SW480 (cell line): ENCODE measurements around the gene TMEM63C.

Experiments
- DNase-seq: peaks from one replicate; pipeline ENCODE4 v3.0.0-alpha.2; 2016; ENCODE audit warnings: low spot score

The TMEM63C gene

DNA sequence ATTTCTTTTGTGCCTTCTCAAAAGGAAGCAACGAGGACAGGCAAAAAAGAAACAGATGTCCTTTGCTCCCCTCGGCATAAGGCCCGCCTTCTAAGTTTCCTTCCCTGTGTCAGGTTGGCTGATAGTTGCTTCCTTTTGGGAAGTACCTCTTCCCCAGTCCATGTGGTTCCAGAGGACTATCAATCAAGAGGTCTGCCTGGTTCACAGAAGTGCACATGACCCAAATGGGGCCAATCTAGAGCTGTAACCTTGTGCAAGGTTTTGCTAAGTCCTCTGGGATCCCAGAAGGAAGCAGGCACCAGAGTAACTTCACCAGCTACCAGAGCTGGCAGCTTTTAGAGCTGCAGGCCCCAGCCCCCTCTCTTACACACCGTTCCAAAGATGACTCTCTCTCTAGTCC is 42.6 kb downstream of the TMEM63C start:
- DNase-seq, result no peak

DNA sequence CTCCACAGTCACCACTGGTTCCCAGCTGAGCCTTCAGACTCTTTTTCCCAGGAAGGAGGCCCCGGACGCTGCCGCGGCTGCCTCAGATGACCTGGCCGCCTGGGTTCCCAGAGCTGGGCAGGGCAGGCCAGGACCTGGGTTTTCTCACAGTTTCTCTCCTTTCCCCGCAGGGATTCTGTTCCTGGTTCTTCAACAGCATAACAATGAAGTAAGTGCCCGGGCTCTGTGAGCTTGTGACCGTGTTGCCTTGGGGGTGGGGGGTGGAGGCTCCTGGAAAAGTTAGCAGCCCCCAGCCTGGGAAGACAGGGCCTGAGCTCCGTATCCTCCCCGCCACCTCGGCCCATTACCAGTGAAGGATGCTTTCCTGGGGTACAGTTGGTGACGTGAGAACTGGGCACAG is 43.7 kb downstream of the TMEM63C start:
- DNase-seq, result no peak

DNA sequence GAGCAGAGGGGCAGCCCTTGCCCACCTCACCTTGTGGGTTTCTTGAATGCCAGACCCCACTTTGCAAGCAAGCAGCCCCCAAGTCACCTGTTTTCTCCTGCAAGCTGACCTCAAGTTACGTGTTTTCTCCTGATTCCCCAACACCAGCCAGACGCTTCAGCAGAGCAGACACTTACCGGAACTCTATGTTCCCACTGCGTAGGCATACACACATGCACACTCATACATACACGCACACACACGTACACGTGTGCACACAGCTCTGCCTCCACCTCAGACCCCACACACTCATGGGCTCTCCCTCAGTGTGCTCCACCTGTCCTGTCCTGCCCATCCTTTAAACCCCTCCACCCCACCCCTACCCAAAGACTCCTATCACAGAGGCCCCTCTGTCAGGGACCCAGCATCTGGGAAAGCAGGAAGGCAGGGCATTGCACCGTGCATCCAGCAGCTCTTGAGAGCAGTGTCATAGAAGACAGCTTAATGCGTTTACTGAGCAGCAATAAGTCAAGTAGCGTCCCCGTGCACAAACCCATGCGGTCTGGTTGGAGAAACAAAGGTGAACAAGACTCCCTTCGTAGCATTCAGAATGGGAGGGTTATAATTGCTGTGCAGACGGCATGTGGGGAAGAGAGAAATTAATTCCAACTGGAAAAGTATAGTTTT is 44.4 kb downstream of the TMEM63C start:
- no peak for DNase-seq

DNA sequence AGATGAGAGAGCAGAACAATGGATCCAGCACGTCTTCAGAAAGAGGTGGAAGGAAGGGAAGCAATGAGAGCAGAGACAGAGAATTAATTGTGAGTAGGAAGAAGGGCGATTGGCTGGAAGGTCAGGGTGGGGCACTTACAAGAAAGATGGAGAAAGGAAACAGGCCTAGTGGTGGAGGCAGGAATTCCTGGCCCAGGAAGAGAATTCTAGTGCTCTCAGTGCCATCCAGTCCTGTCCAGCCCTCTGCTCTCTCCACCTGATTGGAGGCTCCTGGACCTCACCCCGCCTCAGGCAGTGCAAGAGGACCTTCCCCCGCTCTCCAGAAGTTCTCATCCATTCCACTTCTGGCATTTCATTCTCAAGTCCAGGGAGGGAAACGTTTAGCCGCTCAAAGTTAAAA is 46.5 kb downstream of the TMEM63C start:
- no peak for DNase-seq

DNA sequence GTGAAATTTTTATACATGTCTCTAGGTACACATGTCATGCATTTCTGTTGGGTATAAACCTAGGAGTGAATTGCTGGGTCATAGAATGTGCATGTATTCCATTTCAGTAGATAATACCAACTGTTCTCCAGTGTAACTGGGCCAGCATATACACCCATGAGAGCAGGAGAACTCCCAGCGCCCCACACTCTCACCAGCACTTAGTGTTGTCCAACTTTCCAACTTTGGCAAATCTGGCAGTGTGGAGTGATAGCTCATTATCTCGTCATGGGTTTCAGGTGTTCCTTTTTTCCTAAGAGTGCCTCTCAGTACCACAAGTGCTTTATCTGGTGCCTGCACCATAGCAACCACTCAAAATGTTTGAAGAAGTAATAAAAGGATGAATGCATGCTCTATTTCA is 49.3 kb downstream of the TMEM63C start:
- no peak for DNase-seq

DNA sequence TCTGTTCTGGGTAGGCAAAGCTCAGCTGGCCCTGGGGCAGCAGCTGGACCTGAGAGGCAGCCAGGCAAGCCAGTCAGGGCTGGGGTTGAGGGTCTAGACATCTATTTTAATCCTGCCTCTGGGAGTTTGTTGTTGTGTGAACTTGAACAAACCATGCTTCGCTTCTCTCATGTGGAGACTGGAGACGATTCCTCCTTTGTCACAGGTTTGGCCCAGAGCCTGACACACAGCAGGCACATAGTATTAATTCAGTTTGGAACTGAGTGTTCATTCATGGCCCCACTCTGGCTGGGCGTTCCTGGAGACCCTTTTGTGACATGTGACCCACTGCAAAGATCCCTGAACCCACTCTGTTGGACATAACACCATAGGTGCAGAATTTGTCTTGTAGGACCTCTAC is 50.1 kb downstream of the TMEM63C start:
- DNase-seq, result no peak

DNA sequence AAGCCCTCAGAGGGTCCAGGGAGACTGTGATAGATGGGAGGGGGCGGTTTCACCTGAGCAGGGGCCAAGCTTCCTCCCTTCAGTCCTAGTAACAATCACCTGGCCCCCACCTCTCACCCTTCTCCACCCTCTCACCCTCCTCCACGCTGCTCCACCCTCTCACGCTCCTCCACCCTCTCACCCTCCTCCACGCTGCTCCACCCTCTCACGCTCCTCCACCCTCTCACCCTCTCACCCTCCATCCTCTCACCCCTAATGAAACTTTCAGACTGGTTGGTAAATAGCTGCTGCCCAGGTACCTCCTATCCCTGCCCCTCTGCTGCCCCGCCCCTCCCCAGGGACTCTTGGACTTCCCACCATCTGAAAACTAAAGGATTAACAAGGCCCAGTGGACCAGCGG is 55.2 kb downstream of the TMEM63C start:
- DNase-seq, result no peak

DNA sequence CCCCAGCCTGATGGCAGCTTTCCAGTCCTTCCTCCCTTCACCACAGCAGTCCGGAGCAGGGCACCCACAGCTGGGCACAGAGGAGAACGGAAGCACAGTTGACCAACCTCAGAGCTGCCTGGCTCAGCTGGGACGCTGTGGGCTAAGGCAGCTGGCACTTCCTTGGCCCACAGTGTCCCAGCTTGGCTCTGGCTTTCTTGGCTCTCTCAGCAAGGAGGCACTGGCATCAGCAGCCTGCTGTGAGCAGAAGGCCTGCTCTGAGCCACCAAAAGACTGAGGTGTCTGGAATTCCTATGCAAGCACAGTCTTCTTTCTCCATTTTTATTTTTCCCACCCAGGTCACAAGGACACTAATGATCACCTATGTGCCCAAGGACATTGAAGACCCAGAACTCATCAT is 56.8 kb downstream of the TMEM63C start:
- DNase-seq, result no peak

DNA sequence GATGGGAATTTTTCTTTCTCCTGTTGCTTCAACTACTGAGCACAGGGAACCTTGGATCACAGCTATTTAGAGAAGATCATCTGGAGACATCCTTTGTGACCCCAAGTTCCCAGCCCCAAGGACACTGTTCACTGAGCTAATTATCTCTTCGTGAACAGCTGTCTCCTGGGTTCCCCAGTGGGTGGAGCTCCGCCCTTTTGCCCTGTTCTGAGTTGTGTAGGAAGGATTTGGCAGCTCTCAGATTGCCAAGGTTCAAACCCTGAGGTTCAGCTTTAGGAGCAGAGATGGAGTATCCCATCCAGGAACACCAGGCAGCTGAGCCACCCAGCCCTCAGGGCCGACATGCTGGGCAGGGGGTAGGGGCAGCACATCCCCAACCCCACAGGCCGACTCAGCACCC is 57.4 kb downstream of the TMEM63C start:
- DNase-seq, result no peak

DNA sequence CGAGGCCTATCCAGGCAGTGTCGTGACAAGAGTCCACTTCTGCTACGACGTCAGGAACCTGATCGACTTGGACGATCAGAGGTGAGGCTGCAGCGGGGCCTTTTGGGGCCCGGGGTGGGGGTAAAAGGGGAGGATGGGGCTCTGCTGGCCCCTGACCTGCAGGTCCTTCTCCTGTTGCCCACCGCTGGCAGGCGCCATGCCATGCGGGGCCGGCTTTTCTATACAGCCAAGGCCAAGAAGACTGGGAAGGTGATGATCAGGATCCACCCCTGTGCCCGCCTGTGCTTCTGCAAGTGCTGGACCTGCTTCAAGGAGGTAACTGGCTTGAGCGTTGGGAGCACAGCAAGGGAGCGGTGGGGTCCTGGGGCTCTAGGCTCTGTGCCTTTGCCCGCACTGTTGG is 57.8 kb downstream of the TMEM63C start:
- DNase-seq, result no peak

DNA sequence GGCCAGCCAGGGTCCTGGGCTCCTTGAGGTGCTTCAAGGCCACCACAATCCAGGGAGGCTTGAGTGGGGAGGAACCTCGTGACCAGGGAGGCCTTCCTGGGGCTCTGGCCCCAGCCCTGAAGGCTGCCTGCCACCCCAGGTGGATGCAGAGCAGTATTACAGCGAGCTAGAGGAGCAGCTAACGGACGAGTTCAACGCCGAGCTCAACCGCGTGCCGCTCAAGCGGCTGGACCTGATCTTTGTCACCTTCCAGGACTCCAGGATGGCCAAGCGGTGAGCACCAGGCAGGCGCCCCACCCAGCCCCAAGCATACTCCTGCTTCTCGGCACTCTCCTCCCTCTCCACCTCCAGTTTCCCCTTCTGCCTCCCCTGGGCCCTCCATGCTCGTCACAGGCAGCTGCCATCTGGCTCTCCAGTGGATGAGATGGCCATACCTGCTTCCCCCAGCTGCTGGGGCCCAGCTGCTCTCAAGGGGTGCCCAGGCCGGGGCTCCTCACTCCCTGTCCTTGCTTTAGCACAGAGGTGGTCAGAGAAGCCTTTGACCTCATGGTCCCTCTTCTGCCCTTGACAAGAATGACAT is 58.8 kb downstream of the TMEM63C start:
- DNase-seq, result no peak

DNA sequence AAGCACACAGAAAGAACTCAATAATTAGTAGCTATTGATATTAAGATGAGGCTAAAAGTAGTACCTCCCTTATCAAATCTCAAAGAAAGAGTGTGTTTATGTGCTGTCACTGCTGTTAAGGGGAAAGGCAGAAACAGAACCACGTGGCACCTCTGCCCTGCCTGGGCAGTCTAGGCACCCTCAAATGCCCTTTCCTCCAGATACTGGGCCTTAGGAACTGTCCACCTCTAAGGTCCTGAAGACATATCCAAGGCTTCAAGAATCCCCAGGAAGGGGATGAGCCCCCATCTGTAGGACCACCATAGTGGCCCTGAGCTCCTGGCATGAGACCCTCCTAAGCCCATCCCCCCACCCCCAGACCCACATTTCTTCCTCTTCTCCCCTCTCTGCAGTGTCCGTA is 60.4 kb downstream of the TMEM63C start:
- DNase-seq, result no peak

DNA sequence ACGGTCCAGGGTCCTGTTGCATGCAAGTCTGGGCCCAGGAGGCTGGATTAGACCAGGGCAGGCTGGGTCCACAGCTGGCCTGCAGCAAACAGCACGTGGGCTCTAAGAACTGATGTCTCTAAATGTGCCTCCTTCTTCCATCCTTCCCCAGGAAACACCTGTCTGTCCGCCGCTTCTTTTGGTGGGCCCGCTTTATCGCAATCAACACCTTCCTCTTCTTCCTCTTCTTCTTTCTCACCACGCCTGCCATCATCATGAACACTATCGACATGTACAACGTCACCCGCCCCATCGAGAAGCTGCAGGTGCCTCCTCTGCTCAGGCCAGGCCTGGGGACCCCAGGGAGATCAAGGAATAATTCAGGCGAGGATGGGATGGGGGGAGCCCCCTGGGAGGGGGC is 61.2 kb downstream of the TMEM63C start:
- no peak for DNase-seq

DNA sequence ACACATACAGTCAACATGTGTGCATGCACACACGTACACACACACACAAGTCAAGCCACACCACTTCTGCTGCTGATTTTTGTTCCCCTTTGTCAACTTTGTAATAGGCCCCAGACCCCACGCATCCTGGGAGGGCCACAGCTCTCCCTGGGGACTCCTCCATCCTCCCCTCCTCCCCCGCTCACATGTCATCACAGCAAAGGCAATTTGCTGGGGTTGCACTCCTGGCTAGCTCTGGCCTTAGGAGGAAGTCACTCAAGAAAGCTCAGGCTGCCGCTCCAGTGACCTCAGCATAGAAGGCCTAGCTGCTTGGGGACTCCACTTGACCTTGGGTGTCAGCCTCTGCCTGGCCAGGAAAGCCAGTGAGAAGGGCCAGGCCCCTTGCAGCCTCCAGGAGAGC is 62.3 kb downstream of the TMEM63C start:
- no peak for DNase-seq

DNA sequence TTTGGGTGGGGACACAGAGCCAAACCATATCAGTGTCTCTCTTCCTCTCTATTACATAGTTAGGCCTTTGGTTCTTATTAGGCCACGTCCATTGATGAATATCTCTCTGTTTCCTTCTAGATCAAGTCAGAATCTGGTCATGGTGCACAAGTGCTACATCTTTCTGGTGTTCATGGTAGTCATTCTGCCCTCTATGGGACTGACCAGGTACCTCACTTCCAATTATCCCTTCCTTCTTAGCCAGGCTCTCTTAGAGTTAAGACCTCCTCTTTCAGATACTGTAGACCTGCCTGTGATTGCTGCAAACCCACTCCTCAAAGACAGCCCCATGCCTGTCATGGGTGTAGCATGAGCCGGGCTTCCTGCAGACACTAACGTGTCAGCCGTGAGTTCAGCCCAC is 64.2 kb downstream of the TMEM63C start:
- no peak for DNase-seq

DNA sequence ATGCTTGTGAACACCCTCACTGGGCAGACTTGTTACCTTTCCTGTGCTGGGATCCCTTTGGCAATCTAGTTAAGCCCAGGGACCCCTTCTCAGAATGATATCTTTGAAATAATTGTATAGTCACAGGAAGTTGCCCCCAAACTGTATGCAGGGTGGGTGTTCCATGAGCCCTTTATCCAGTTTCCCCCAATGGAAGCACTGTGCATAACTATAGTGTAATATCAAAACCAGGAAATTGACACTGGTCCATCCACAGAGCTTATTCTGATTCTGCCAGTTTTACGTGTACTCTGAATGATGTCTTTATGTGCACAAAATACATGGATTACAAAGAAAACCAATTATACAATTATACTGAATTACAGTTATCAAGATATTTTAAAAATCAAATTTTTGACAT is 65.2 kb downstream of the TMEM63C start:
- DNase-seq, result no peak

DNA sequence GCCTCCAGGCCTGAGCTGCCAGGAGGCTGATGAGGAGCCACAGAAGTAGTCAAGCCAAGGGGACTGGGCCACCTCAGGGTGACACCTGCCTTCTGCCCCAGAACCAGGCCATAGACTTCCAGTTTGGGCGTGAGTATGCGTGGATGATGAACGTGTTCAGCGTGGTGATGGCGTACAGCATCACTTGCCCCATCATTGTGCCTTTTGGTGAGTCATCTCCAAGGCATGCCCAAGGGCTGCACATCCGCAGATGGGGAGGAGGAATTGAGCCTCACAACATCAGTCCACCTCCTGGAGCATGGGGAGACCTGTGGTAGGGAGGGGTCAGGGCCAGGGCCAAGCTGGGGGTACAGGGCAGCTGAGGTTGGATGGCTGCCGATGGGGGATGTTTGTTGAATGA is 67.1 kb downstream of the TMEM63C start:
- no peak for DNase-seq

DNA sequence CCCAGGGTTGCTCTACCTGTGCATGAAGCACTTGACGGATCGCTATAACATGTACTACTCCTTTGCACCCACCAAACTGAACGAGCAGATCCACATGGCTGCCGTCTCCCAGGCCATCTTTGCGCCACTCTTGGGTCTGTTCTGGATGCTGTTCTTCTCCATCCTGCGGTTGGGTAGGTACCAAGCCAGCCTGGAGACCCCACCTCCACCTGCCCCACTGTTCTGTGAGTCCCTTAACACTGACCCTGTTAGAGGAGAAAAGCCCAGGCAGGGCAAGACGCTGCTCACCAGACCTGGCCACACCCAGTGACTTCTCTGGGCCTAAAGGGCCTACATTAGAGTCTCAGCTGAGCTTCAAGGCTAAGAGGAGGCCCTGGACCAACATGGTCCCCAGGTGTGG is 67.7 kb downstream of the TMEM63C start:
- DNase-seq, result no peak

DNA sequence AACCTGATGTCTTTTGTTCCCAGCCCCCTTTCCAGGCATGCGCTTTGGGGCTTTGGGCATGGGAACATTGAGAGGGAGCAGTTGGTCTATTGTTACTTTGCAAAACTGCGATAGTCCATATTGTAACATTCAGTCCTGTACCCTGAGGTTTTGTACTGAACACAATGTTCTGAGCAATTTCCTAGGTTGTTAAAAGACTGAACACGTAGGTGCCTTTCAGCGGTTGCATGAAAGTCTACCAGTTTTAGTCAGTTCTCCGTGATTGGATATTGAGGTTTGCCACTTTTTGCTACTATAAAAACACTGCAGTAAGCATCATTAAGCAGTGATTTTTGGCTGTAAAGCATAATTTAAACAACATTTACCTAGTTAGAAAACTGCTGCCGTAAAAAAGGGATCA is 69.3 kb downstream of the TMEM63C start:
- no peak for DNase-seq

DNA sequence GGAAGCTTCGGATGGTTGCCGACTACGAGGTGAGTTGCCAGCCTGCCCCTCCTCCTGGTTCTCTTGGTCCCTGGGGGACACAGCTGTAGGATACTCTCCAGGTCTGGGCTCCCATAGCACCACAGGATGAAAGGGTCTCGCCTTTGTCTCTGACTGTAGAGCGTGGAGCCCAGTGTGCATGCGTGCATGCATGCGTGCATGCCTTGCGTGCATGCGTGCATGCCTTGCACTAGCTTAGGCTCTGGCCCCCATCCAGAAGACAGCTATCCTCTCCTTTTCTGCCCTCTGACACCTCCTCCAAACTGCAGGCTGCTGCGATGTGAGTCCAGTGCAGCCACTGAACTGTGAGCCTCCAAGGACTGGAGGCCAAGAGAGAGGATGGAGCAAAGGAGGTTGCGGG is 70.3 kb downstream of the TMEM63C start:
- no peak for DNase-seq

DNA sequence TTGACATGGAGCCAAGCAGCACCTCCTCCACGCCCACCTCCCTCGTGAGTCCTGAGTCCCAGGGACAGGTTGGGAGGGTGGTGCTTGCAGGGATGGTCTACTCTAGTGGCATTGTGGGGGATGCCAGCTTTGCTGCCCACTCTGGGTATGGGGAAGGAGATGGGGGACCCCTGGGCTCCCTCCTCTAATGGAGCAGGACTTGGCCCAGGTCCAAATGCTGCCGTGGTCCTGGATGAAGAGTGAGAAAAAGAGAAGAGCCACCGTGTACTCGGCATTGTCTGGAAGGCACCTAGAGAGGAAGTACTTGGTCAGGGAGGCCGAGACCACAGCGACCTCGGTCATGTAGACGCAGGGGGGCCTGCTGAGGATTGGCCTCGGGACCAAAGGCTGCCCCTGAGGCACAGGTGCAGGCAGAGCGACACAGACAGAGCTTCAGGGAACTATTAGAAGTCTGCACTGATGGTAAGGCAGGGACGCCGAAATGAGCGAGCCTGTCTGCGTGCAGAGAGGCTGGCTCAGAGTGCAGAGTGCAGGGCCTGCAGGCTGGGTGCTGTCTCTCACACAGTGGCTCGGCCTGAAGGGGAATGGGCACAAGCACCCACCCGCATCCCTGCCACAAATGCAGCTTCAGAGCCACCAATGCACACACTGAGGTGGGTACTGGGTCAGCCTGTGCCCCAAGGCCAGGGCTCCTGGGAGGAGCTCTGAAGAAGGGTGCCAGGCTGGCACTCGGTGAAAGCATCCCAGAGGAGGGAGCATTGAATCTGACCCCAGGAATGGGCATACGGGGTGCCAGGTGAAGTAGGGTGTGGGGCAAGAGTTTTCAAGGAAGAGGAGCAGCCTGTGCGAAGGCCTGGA is 72.0 kb downstream of the TMEM63C start:
- DNase-seq, result no peak

DNA sequence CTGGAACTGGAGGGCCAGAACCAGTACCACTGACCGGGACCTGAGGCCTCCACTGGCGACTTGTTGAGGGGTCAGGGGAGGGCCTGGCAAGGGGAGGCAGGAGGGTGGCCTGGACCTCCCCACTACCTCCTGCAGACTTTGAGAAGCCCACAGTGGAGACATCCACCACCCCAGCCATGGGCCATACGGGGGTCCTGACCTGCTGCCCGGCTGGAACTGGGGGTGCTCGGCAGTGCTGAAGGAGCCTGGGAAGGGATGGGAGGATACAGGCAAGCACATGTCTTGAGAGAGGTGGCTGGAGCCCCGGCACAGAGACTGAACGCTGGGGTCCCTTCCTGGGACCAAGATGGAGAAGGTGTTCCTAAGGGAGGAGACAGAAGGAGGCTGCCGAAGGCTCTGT is 75.1 kb downstream of the TMEM63C start:
- no peak for DNase-seq

DNA sequence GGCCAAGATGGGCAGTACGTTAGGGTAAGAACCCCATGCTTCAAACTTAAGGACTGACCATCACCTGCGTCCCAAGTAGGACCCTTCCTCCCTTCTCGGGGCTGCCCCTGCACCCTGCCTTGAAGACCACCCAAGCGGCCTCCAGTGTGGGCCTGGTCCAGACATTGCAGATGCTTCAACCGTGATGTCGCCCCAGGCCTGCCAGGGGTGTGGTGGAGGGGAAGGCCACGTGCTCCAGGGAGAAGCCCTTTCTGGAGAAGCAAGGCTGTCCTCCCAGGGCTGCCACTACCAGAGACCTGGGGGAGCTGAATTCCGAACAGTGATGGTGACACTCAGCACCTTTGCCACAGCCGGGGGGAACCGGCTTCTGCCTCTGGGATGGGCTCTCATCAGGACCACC is 76.1 kb downstream of the TMEM63C start:
- no peak for DNase-seq

DNA sequence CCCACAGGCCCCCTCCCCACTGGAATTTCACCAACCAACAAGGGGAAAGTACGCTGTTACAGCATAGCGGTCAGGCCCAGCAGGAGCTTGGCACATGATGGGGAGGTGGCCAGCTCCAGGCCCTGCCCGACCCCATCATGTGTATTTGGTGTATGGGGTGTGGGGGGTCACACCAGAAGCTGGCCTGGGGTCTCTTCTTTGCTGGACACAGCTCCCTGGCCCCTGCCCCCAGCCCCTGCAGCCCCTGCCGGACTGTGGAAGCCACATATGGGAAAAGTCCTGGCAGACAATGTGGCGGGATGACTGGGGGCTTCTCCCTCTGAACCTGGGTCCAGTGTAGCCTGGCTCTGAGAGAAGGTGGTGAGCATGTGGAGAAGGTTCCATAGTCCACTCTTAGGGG is 77.0 kb downstream of the TMEM63C start:
- no peak for DNase-seq
